ENCODE measurements around the gene SLC27A5. TPM values are rescaled to one million over a fixed set of nuclear protein-coding genes. Genes with fewer than 3 reads are reported as not detected.
A peak's percentile ranks its signal among the peaks of the same experiment; 100 is the strongest.

The SLC27A5 gene
- total RNA-seq, 2 donors from 2014 or later: 5.4 to 9.9 TPM

DNA sequence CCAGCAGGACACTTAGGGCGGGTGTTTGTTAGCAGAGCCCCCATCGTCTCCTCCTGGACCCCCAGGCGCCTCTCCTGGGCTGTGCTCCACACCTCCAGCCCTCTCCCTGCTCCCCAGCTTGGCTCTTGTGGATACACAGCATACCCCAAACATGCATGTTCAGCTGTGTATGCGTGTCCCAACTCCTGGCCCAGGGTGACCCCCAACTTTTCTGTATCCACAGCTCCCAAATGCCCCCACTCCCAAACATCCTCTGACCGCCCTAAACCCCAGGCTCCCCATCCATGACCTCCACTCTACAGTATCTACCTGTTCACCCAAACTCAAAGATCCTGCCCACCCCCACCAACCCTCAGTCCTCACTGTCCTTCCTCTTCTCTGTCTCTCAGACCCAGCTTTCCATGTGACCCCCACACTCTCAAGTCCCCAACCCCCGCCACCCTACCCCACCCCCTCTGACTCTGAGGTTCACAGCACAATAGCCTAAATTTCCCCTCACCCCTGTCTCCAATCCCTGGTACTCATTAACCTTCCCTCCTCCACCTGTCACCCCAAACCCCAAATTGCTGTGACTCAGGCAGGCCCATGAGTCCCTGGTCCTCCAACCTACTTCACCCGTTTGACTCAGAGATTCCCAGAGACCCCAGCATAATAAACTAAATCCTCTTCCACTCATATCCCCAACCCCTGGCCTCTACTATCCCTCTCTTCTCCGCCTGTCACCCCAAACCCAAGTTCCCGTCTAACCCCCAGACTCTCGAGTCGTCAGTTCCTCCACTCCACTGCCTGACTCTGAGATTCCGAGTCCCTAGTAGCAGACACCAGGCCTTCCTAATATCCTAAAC lies 45.7 kb upstream of the SLC27A5 start:
- peak overlapping the region; percentile 48 to 79 for H3K4me3 ChIP-seq
- H3K27ac ChIP-seq: peak overlapping the region; percentile 98 to 100 (median 100)
- H3K27me3 ChIP-seq: no peaks in the 10 kb centered on the region
- ATAC-seq: no peak
- peaks cover 0 to 4% of the 10 kb centered on the region in 2 donors for H3K36me3 ChIP-seq (replicated peaks in 1 of 2; ENCODE audit: insufficient read depth in 1 of 2, low read depth in 2 of 2)
- WGBS, 2 donors: 20 to 26% methylated on average over 12 of the region's 12 CpGs
- TF ChIP-seq POLR2A (IDR thresholded peaks at IDR 0.05): no peak
- TF ChIP-seq, protein P1, sequence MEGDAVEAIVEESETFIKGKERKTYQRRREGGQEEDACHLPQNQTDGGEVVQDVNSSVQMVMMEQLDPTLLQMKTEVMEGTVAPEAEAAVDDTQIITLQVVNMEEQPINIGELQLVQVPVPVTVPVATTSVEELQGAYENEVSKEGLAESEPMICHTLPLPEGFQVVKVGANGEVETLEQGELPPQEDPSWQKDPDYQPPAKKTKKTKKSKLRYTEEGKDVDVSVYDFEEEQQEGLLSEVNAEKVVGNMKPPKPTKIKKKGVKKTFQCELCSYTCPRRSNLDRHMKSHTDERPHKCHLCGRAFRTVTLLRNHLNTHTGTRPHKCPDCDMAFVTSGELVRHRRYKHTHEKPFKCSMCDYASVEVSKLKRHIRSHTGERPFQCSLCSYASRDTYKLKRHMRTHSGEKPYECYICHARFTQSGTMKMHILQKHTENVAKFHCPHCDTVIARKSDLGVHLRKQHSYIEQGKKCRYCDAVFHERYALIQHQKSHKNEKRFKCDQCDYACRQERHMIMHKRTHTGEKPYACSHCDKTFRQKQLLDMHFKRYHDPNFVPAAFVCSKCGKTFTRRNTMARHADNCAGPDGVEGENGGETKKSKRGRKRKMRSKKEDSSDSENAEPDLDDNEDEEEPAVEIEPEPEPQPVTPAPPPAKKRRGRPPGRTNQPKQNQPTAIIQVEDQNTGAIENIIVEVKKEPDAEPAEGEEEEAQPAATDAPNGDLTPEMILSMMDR (IDR thresholded peaks at IDR 0.05): no peak
- intact Hi-C loops (cut with DNase I): no loop called here
- DNase-seq: peak in 1 of 4 donors; percentile 13
- peaks cover 63% of the 10 kb centered on the region for H3K4me1 ChIP-seq
- no peaks in the 10 kb centered on the region for H3K9me3 ChIP-seq

GRCh38 chr19:58556622-58557220 lies 44.9 kb upstream of the SLC27A5 start:
- H3K27ac ChIP-seq: peak overlapping the region in 2 of 4 donors; percentile 29 to 100
- ATAC-seq (no peak), DNase-seq (no peak)
- H3K4me3 ChIP-seq: no peak overlapping the region
- H3K27me3 ChIP-seq: no peaks in the 10 kb centered on the region
- intact Hi-C loops (cut with DNase I): no loop called here
- 44 to 49% methylated on average over 10 of the region's 10 CpGs for WGBS, 2 donors
- H3K9me3 ChIP-seq: no peaks in the 10 kb centered on the region
- peaks cover 0 to 4% of the 10 kb centered on the region in 2 donors for H3K36me3 ChIP-seq (replicated peaks in 1 of 2; ENCODE audit: insufficient read depth in 1 of 2, low read depth in 2 of 2)
- H3K4me1 ChIP-seq: peaks cover 56% of the 10 kb centered on the region
- TF ChIP-seq POLR2A (IDR thresholded peaks at IDR 0.05): no peak
- TF ChIP-seq, protein P1 (IDR thresholded peaks at IDR 0.05): no peak

DNA sequence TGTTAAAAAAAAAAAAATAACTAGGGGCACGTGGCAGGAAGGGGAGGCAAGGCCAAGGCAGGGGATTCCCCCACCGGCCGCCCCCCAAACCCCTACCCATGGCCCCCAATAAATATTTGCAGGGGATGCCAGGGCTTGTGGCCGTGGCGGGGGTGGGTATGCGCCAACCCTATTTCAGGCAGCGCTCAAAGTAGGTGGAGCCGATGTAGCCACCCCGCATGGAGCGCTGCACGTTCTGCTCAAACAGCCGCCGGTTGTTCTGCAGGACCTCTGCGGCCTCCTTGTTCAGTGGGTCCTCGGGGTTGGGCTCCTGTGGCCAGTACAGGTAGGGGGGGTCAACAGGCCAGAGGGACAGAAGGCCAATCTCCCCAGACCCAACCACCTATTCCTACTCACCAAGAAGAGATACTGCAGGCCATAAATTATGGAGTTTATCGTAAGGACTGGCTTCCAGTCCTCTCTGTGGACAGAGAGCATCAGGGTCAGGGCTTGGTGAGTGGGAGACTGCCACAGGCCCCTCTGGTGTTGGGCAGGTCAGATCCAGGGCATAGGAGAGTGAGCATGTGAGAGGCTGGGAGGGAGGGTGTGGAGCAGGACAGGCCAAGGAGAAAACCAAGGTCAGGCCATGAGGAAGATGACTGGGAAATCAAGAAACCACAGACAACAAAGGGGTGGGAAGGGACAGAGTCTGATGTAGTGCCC lies 44.3 kb upstream of the SLC27A5 start:
- Histone ChIP-seq H3K4me1 (peaks cover 50% of the 10 kb centered on the region), H3K27ac (peak overlapping the region in 3 of 4 donors; percentile 72 to 95 (median 95)), H3K27me3 (no peaks in the 10 kb centered on the region), H3K36me3 (replicated peaks in 1 of 2; ENCODE audit: insufficient read depth in 1 of 2, low read depth in 2 of 2) (peaks cover 4 to 6% of the 10 kb centered on the region in 2 donors), H3K4me3 (no peak overlapping the region), H3K9me3 (no peaks in the 10 kb centered on the region)
- ATAC-seq (no peak), DNase-seq (peak in 1 of 4 donors; percentile 18)
- TF ChIP-seq POLR2A (IDR thresholded peaks at IDR 0.05): no peak
- TF ChIP-seq, protein P1 (IDR thresholded peaks at IDR 0.05): no peak
- intact Hi-C loops (cut with DNase I): no loop called here
- WGBS, 2 donors: 76 to 91% methylated on average over 11 to 16 of the region's 16 CpGs

DNA sequence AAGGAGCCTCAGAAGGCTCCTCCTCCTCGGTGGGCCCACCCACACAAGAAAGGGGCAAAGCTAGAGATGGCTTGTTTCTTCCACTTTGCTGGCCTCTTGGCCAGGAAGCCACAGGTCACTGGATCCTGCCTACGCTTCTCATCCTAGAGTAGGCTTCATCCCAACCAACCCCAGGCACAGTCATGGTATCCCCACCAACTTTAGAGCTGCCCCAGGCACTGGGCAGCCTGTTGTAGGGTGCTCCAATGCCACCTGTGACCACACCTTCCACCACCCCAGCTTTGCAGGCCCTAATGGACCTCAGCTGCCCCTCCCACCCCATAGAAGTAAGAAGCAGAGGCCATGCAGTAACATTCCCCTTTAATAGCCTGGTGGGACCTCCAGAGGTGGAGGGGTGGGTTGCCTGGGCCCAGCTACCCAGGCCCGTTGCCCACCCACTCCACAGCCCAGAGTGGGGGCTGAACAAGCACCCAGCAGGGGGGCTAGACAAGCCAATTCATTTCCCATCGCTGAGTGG lies 43.6 kb upstream of the SLC27A5 start:
- Histone ChIP-seq H3K27me3 (no peaks in the 10 kb centered on the region), H3K36me3 (replicated peaks in 1 of 2; ENCODE audit: insufficient read depth in 1 of 2, low read depth in 2 of 2) (peaks cover 4 to 12% of the 10 kb centered on the region in 2 donors), H3K4me1 (peaks cover 50% of the 10 kb centered on the region), H3K4me3 (no peak overlapping the region), H3K27ac (peak overlapping the region; percentile 72 to 97 (median 95)), H3K9me3 (no peaks in the 10 kb centered on the region)
- DNase-seq (no peak), ATAC-seq (no peak)
- TF ChIP-seq, protein P1 (IDR thresholded peaks at IDR 0.05): no peak
- TF ChIP-seq POLR2A (IDR thresholded peaks at IDR 0.05): no peak
- intact Hi-C loops (cut with DNase I): no loop called here
- 34 to 70% methylated on average over 2 to 3 of the region's 4 CpGs for WGBS, 2 donors

Measured in body of pancreas (tissue), 4 donors.